Ovary (tissue), 3 donors: ENCODE measurements around the gene MDC1.

Experiments
- POLR2A ChIP-seq: fragments of 450-650 bp; IDR thresholded peaks from one replicate; pipeline ENCODE4 v1.6.1; 2017; ENCODE audit warnings: antibody characterized with exemption, mild to moderate bottlenecking, moderate library complexity
- TF ChIP-seq, protein P1 (sequence below), 3 donors: fragments of 450-650 bp in 2 of 3; fragments of 200-600 bp in 1 of 3; IDR thresholded peaks; one replicate each; pipeline versions ENCODE4 v1.5.1 to v1.8.0; 2016 to 2022; ENCODE audit warnings: antibody characterized with exemption in 3 of 3, mild to moderate bottlenecking in 1 of 3
- donor health status: DM: no; HTN: no; CAD: no.

DNA sequence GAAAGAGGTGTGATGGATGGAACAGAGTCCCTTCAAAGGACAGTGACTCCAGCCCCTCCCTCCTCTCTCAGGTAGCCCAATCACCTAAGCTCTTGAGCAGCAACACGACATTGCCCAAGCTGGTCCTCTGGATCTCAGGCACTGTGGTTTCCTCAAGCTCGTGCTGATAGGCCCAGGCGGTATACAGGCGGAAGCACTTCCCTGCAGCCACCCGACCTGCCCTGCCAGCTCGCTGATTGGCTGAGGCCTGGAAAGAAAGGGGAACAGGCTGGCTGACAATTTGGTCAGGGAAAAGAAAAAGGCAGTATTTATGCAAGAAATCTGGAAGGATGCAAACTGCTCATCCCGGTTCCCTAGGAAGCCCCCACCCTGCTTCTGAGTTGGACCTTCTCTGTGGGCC, 60.6 kb downstream of the MDC1 start:
- TF ChIP-seq, protein P1, sequence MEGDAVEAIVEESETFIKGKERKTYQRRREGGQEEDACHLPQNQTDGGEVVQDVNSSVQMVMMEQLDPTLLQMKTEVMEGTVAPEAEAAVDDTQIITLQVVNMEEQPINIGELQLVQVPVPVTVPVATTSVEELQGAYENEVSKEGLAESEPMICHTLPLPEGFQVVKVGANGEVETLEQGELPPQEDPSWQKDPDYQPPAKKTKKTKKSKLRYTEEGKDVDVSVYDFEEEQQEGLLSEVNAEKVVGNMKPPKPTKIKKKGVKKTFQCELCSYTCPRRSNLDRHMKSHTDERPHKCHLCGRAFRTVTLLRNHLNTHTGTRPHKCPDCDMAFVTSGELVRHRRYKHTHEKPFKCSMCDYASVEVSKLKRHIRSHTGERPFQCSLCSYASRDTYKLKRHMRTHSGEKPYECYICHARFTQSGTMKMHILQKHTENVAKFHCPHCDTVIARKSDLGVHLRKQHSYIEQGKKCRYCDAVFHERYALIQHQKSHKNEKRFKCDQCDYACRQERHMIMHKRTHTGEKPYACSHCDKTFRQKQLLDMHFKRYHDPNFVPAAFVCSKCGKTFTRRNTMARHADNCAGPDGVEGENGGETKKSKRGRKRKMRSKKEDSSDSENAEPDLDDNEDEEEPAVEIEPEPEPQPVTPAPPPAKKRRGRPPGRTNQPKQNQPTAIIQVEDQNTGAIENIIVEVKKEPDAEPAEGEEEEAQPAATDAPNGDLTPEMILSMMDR (IDR thresholded peaks at IDR 0.05): no peak
- TF ChIP-seq POLR2A: no peak
